Omental fat pad (tissue), 4 donors: ENCODE results near the gene ERCC8. TPM values are rescaled to one million over a fixed set of nuclear protein-coding genes. Genes with fewer than 3 reads are reported as not detected.
"Not testable (repeated sequence)": the region's sequence is repeated elsewhere in the genome, so short reads cannot be mapped to it uniquely, and the experiment has no call there.

Source experiments
- ATAC-seq: fragments of 150-250 bp; one replicate; pipeline ENCODE4 v1.9.1; 2016; ENCODE audit warnings: mild to moderate bottlenecking, moderate library complexity; ENCODE audit not compliant: low FRiP score
- DNase-seq: peaks from one replicate; pipeline ENCODE4 v3.0.0-alpha.2; 2019; ENCODE audit warnings: low spot score
- CTCF ChIP-seq, 3 donors: fragments of 450-650 bp; IDR thresholded peaks; one replicate each; pipeline ENCODE4 v1.5.1; 2016 to 2017; ENCODE audit warnings: antibody characterized with exemption in 3 of 3, mild to moderate bottlenecking in 3 of 3, moderate library complexity in 2 of 3
- total RNA-seq, 4 donors: library from RNA; depleted of rRNA; stranded (reverse); fragments of >200 nt; gene quantifications; one replicate each; pipeline ENCODE4 v1.1.0, GENCODE V29; 2016

Gene ERCC8
- total RNA-seq, 4 donors from 2014 or later: 13.3 to 26.8 (median 15.9) TPM

GRCh38 chr5:60887746-60888145 is 57.1 kb downstream of the ERCC8 start:
- TF ChIP-seq CTCF (IDR thresholded peaks at IDR 0.05): no peak
- no peak for ATAC-seq
- no peak for DNase-seq

GRCh38 chr5:60887096-60887495 is 57.8 kb downstream of the ERCC8 start:
- TF ChIP-seq CTCF (IDR thresholded peaks at IDR 0.05): no peak
- ATAC-seq (no peak), DNase-seq (no peak)

- no peak for ATAC-seq
- no peak for TF ChIP-seq CTCF (IDR thresholded peaks at IDR 0.05)
- DNase-seq: no peak
Measured at GRCh38 chr5:60886158-60886557, 58.7 kb downstream of the ERCC8 start.

- no peak for DNase-seq
- ATAC-seq: no peak
- no peak for TF ChIP-seq CTCF (IDR thresholded peaks at IDR 0.05)
Measured at GRCh38 chr5:60883229-60883628, 61.6 kb downstream of the ERCC8 start.

GRCh38 chr5:60872892-60873291 is 72.0 kb downstream of the ERCC8 start:
- TF ChIP-seq CTCF (IDR thresholded peaks at IDR 0.05): no peak

GRCh38 chr5:60870857-60871256 is 74.0 kb downstream of the ERCC8 start:
- no peak for ATAC-seq
- no peak for TF ChIP-seq CTCF (IDR thresholded peaks at IDR 0.05)
- no peak for DNase-seq

More at GRCh38 chr5:60872892-60873291, 72.0 kb downstream of the ERCC8 start:
- ATAC-seq (no peak), DNase-seq (no peak)

- ATAC-seq, DNase-seq: not testable (repeated sequence)
Measured at GRCh38 chr5:60860572-60860971, 84.3 kb downstream of the ERCC8 start.

- ATAC-seq (no peak), DNase-seq (no peak)
- no peak for TF ChIP-seq CTCF (IDR thresholded peaks at IDR 0.05)
Measured at GRCh38 chr5:60856066-60856465, 88.8 kb downstream of the ERCC8 start.
